GM19035 (cell line): Measurements from ENCODE around the gene PRR14L.
"Not testable (repeated sequence)": the region's sequence is repeated elsewhere in the genome, so short reads cannot be mapped to it uniquely, and the experiment has no call there.

ENCODE experiments used
- ATAC-seq: cut with Tn5 transposase; IDR thresholded peaks from one replicate; pipeline ENCODE4 v1.9.1; 2021; ENCODE audit not compliant: unreplicated experiment

The PRR14L gene

DNA sequence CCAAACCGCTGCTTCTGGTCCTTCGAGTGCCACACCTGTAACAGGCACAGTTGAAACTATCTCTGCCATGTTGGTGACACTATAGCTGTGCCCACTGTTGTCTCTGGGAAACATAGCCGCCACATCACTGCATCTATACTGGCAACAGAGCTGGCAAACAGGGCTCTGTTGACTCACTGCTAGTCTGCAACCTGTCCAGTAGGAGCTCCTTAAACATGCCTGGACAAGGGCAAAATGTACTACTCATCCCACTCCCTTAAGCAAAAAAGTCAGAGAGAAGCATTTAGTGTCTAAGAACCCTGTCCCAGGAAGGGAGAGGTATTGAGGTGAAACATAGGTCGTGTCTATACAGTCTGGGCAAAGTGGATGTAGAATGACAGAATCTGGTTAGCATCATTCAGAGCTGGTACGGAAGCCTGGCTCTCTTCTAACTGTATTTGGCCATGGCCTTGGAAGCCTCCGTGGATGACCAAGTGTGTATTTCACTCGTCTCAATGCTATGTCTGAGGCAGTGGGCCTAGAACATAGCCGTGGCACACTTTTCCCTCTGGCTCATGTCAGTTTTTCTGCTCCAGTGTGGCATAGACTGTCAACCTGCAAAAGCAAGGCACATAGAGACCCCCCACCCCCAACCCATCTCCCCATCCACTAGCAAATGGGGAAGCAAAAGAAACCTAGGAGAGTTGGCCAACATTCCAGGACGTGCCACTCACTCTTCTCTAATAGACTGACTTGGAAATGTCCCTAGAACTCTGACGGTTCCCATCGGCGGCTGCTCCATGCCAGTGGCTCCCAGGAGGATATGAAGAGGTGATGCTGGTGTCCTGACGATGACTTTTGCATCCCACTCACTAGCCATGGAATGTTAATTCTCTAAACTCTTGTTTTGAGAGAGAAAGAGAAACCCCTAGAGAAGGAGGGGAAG is 66.5 kb downstream of the PRR14L start:
- no peak for ATAC-seq

DNA sequence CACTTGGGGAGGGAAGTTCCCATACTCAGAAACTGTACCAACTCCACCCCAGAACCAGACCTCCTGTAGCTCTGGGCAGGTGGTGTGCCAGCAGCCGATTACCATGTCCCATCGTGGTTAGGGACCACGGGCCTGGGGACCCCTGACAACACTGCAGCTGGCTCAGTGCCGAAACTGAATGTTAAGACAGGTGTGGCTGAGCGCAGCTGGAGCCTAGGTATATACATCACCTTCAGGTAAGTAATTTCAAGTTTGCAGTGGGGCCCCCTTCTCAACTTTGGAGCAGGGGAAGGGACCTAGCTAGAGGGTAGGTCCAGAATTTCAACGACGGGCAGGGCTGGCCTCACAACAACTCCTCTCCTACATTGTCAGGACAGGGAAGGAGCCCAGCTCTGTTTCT is 67.2 kb downstream of the PRR14L start:
- no peak for ATAC-seq

DNA sequence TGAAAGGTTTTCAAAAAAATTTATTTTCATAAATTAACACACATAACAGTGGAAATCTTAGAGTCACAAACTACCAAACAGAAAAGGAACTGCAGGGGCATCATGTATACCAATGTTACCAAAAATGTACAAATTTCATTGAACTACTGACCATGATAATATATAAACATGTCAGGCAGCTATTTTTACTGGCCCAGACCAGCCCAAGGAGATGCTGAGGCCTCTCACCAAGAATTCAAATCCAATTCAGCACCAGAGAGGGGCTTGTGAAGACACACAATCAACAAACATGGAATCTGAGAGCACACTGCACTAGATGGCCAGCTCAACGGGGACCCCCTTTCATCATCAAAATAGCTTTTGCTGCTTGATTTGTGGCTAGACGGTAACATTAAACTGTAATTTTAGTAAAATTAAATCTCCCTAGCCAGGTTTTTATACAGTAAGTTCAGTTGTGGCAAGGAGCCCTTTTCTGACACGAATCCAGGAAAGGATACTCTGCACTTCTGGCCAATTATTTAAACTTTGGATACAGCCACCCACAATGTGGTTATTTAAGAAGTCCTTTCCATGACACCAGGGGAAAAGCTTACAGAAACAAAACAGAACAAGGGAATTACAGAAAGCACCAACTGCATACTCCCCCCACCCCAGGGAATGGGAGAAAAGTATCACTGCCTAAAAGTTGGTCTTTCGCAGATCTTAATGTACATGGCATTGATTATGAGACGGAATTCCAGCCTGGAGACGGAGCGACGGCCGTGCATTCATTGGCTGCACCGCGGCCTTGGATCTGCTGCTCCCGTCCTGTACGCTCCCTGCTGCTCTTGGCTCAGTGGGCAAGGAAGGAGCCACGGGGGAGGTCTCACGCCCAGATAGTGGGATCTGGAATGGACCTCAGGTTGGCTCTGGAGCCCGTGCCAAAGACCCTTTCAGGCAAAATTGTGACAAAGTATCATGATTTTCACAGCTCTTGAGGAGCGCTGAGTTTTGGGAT is 68.3 kb downstream of the PRR14L start:
- no peak for ATAC-seq

DNA sequence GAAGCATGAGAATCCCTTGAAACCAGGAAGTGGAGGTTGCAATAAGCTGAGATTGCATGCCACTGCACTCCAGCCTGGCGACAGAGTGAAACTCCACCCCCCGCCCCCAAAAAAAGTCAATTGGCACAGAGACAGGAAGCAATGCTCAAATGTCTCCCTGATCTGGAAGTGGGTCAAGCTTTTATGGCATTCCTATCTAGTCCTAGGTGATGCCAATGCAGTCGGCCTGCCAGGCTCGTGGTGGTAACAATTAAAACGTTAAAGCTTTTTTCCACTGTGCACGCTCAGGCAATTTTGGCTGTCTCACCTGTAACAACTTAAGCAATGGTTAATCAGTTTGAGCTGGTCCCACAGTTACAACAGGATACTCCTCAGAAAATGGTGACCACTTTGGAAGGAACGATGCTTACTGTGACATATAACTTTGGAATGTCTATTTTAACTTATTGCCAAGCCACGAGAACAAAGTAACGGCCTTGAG is 69.0 kb downstream of the PRR14L start:
- ATAC-seq: no peak

DNA sequence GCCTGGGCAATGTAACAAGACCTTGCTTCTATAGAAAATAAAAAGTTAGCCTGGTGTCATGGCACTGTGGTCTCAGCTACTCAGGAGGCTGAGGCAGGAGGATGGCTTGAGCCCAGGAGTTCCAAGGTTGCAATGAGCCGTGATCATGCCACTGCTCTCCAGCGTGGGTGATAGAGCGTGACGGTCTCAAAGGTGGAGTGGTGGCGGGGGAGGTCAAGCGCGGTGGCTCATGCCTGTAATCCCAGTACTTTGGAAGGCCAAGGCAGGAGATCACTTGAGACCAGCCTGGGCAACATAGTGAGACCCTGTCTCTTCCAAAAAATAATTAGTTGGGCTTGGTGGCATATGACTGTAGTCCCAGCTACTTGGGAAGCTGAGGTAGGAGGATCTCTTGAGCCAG is 71.2 kb downstream of the PRR14L start:
- ATAC-seq: no peak

DNA sequence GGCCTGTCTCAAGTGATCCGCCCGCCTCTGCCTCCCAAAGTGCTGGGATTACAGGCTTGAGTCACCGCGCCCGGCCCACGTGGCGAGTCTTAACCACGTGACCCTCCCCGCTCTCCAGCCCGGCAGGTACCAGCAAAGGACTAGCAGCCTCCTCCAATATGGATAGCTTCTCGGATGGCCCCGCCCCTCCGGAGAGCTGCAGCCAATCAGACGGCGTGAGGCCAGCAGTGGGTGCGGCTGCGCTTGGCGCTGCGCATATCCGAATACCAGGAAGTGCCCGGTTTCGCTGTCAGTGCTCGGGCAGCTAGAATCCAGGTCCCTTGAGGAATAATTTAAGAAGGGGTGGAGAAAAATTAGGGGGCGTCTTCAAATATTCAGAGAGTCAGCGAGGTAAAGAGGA is 73.2 kb downstream of the PRR14L start:
- peak; percentile 95 for ATAC-seq

DNA sequence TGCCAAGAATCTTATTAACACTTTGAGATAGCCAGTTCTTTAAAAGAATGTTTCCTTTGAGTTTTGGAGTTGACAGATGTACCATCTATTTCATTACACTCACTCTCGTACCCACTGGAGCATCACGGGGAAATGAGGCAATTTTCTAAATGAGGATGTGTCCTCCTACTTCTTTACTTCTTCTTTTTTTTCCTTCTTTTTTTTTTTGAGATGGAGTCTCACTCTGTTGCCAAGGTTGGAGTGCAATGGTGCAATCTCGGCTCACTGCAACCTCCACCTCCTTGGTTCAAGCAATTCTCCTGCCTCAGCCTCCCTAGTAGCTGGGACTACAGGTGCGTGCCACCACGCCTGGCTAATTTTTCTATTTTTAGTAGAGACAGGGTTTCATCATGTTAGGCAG is 75.7 kb downstream of the PRR14L start:
- not testable (repeated sequence) for ATAC-seq

DNA sequence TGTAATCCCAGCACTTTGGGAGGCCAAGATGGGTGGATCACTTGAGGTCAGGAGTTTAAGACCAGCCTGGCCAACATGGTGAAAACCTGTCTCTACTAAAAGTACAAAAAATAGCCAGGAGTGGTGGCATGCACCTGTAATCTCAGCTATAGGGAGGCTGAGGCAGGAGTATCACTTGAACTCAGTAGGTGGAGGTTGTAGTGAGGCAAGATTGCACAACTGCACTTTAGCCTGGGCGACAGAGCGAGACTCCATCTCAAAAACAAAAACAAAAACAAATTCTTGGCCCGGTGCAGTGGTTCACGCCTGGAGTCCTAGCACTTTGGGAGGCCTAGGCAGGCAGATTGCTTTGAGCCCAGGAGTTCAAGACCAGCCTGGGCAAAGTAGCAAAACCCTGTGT is 81.1 kb downstream of the PRR14L start:
- not testable (repeated sequence) for ATAC-seq

DNA sequence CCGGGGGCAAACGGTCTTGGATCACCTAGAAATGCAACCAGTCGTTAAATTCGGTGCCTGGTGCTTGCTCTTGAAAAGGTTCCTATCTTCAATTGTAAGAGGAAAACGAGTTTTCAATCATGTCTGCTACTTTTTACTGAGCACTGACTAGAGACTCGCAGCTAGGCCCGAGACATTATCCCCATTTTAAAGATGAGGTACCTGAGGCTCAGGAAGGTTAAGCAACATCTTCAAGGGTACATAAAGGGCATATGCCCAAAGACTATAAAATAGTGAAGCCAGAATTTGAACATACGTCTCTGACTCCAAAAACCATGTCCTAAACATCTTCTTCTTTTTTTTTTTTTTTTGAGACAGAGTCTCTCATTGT is 87.3 kb downstream of the PRR14L start:
- ATAC-seq: no peak

DNA sequence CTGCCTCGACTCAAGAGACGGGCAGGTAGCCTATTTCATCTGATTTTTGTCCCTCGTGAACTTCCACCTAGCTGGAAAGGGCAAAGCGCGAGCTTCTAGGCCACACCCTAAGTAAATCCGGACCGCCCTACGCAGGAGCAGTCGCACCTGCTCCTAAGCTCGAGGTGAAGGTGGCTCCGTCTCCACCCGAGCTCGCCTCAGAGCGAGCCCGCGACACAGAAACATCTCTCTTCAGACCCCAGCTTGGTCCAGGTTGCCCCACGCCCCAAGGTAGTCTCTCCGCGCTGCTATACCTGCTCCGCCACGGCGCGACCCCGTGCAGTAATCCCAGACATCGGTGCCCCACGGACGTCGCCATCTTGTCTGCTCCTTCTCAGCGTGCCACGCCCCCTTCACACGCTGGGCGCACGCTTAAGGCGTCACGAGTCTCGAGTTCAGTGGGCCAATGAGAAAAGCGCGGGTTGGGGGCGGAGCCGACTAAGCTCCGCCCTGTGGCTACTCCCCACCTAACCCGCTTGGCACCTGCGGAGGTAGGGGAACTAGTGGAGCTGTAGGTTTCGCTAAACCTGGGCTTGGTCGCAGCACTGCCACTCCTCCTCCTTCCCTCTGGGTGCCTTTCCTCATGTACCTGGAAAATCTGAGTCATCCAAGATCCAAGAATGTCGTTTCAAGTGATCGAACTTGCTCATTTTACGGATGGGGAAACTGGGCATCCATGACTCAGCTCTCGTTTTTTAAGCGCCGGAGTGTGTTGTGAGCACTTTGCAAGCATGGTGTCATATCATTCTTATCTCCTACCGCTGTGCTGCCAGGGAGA is 87.9 kb downstream of the PRR14L start, which contains the start of gene PISD:
TSS of gene PISD (minus strand) at position 365 of the 817 bp plus-strand sequence. CDS start at position 358, 7 bp downstream.
- peak; percentile 87 for ATAC-seq

DNA sequence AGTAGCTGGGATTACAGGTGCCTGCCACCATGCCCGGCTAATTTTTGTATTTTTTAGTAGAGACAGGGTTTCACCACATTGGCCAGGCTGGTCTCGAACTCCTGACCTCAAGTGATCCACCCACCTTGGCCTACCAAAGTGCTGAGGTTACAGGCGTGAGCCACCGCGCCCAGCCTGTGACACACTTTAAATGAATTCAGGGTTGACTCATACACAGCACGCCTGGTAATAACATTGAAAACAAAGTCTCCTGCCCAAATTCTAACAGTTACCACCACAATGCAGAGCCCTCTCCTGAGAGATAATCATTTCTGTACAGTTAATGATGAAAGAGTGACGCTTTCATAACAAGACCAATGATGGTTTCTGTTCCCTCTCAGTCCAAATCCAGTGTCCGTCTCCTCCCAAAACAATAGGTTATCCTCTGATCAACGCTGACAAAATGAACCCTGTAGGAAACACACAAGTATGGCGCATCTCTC is 89.0 kb downstream of the PRR14L start:
- not testable (repeated sequence) for ATAC-seq

DNA sequence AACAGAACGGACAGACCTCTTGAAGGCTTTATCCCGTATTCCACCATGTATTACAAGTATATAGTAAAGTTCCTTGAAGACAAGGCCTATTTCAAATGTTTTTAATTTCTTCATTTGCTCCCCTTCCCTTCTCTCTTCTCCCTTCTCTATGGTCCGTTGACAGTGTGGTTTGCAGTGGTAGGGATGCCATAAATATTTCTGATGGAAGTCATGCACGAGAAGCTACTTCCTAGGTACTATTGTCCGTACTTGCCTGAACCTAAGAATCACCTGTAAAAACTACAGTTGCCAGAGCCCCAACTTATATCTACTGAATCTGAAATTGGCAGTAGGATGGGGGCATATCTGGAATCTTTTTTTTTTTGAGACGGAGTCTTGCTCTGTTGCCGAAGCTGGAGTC is 90.7 kb downstream of the PRR14L start:
- no peak for ATAC-seq

DNA sequence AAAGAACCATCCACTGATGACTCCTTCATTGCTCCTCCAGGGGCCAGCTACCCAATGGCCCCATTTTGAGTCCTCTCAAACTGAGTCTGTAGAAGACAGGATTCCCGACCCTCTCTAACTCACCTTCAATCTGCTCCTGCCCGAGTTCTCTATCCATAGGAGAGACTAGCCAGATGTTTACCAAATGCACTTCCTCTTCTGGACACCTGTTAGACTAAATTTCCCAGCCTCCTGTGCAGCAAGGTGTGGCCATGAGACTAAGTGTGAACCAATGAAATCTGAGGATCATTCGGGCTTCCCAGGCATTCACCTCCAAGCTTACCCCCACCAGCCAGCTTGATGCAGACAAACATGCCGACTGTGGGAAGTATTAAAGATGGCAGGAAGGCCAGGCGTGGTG is 95.5 kb downstream of the PRR14L start:
- no peak for ATAC-seq

DNA sequence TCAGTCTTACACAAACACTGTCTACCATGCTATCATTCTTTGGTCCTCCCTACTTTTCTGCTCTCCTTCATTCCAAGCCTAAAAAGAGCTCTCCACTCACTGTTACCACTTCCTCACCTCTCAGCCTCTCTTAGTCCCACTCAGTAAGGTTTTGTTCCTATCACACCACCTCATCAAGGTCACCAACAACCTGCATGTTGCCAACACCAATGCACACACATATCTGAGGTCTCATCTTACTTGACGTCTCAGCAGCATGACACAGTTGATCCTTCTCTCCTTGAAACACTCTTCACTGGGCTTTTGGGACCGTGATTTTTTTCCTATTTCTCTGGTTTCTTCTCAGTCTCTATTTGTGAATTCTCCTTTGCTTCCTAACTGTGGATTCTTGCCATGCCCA is 96.0 kb downstream of the PRR14L start:
- ATAC-seq: no peak

DNA sequence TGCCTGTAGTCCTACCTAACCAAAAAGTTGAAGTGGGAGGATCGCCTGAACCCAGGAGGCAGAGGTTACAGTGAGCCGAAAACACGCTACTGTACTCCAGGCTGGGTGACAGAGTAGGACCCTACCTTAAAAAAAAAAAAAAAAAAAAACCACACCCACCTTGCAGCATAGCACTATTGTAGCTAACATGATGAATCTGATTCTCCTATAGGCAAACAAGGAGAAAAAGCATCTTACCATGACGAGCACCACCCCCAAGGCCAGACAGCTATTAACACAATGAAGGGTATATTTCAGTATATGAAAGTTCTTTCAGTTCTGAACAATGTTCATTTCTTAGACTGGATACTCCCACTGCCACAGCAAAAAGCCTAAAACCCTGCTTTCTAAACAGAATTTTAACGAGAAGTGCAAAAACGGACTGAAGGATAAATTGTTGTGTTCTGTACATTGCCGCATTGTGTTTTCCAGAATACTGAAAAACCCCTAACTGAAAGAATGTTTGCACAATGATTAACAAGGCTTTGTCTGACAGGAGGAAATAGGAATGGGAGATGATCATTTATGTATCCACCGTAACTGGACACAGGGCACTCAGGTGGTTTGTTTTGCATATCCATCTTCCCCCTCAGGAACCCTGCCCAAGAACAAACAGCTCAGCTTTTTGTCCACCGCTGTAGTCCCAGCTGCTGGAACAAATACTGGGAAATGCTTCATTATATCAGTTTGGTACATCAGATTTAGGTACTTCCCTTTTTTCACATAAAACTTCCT is 96.8 kb downstream of the PRR14L start:
- ATAC-seq: no peak

DNA sequence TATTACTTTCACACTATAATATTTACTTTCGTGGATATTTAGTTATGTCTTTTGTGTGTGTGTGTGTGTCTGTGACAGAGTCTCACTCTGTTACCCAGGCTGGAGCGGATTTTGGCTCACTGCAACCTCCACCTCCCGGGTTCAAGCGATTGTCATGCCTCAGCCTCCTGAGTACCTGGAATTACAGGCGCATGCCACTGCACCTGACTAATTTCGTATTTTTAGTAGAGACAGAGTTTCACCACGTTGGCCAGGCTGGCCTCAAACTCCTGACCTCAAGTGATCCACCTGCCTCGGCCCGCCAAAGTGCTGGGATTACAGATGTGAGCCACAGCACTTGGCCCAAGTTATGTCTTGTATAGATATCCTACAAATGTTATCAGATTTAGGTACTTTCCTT is 97.8 kb downstream of the PRR14L start:
- no peak for ATAC-seq

DNA sequence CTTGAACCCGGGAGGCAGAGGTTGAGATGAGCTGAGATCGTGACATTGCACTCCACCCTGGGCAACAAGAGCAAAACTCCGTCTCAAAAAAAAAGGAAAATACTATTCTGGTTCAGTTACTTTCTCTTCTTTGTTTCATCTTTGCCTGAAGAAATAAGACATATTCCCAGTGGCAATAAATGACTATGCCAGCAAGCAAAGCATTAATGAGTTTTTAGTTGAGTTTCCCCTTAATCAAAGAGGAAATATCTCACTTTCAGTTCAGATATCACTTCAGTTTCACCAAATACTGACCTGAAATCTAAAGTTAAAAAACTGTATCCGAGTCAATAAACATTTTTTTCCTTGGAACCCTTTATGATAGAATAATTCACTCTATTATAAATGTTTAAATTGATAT is 98.3 kb downstream of the PRR14L start:
- ATAC-seq: no peak

DNA sequence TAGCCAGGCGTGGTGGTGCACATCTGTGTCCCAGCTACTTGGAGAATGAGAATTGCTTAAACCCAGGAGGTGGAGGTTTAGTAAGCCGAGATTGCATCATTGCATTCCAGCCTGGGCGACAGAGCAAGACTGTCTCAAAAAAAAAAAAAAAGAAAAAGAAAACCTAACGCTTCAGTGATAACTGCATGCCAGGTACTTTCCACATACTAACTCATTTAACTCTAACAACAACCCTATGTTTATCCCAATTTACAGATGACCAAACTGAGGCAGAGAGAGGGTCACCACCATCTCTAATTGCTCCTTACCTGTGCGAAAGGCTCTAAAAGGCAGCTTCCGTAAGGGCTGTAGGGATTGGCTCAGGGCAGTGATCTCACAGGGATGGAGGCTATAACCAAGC is 99.5 kb downstream of the PRR14L start:
- no peak for ATAC-seq

DNA sequence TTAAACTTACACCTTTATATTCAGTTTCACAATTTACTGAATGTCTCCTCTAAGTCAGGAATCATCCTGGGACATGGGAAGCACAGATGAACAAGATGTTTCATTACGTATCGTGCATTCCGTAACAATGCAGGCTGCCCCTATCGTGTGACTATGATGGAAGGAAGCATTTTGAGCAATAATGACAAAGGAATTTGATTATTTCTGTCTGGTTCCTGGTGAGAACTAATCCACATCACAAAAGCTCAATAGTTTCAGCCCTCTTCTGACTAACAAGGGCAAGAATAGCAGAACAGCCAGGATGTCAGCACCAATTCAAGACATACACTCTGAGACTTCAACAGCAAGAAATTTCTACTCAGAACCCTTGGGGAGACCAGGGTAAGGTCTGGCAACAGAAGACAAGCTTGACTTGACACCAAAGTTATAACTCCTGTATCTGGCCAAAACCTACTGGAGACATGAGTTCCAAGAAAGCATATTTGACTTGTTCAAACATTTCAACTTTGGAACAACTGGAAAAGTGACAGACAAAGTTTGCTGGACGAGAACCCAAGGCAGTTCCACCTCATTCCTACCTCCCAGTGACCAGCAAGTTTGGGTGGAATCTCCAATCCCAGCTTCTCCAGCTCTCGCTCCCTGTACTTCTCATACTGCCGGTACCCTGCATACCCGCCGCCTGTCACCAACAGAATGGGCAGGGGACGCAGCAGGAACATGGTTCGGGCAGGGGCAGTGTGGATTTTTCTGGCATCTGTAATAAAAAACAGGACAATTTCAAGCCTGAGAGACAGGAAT is 102.2 kb downstream of the PRR14L start:
- ATAC-seq: no peak
